GM23338 (cell line): ENCODE measurements around the gene VPS4A. TPM values are rescaled to one million over a fixed set of nuclear protein-coding genes. Genes with fewer than 3 reads are reported as not detected.

Experiments used
- ATAC-seq: fragments of 200-7000 bp; cut with Tn5 transposase; 3 replicates; pipeline ENCODE4 v1.9.1; 2020
- DNase-seq: peaks from one replicate; pipeline ENCODE4 v3.0.0-alpha.2; 2015; ENCODE audit warnings: low spot score
- H2AFZ ChIP-seq: fragments of 200-600 bp; sonication (generic); 2 replicates; pipeline ENCODE4 v1.8.0; 2016; ENCODE audit warnings: antibody characterized with exemption, mild to moderate bottlenecking, moderate library complexity
- H3F3A ChIP-seq: fragments of 200-600 bp; sonication (generic); replicated peaks from 2 replicates; pipeline ENCODE4 v1.8.0; 2017; ENCODE audit warnings: antibody characterized with exemption, mixed run types, low read depth
- H3K27ac ChIP-seq: fragments of 200-600 bp; sonication (generic); 2 replicates; pipeline ENCODE4 v1.6.1; 2016; ENCODE audit warnings: low read depth
- H3K27me3 ChIP-seq: fragments of 200-600 bp; sonication (generic); 2 replicates; pipeline ENCODE4 v1.8.0; 2016; ENCODE audit warnings: mild to moderate bottlenecking, mixed run types, moderate library complexity; ENCODE audit not compliant: insufficient read depth
- H3K36me3 ChIP-seq: fragments of 200-600 bp; sonication (generic); 2 replicates; pipeline ENCODE4 v1.8.0; 2016; ENCODE audit warnings: mild to moderate bottlenecking; ENCODE audit not compliant: insufficient read depth
- H3K4me1 ChIP-seq: fragments of 200-600 bp; sonication (generic); 2 replicates; pipeline ENCODE4 v1.8.0; 2016; ENCODE audit warnings: mild to moderate bottlenecking, moderate library complexity; ENCODE audit not compliant: insufficient read depth
- H3K4me2 ChIP-seq: fragments of 200-600 bp; sonication (generic); 2 replicates; pipeline ENCODE4 v1.7.1; 2017; ENCODE audit warnings: mixed run types
- H3K4me3 ChIP-seq: fragments of 200-600 bp; sonication (generic); 2 replicates; pipeline ENCODE4 v1.6.1; 2016; ENCODE audit warnings: mixed run types
- H3K79me2 ChIP-seq: fragments of 200-600 bp; sonication (generic); replicated peaks from 2 replicates; pipeline ENCODE4 v1.8.0; 2017; ENCODE audit warnings: mild to moderate bottlenecking; ENCODE audit not compliant: insufficient read depth
- H3K9me2 ChIP-seq: fragments of 200-600 bp; sonication (generic); 2 replicates; pipeline ENCODE4 v1.8.0; 2017; ENCODE audit not compliant: insufficient read depth
- H4K20me1 ChIP-seq: fragments of 200-600 bp; sonication (generic); replicated peaks from 2 replicates; pipeline ENCODE4 v1.8.0; 2017; ENCODE audit warnings: mild to moderate bottlenecking; ENCODE audit not compliant: insufficient read depth
- H3K27ac Mint-ChIP-seq: 2 replicates; pipeline ENCODE4 v1.8.0; 2020; ENCODE audit warnings: inconsistent platforms, mild to moderate bottlenecking, moderate library complexity, mixed read lengths
- H3K27me3 Mint-ChIP-seq: 3 replicates; pipeline ENCODE4 v1.8.0; 2022; ENCODE audit warnings: low read depth, mild to moderate bottlenecking, moderate library complexity, mixed read lengths, inconsistent platforms; ENCODE audit not compliant: insufficient read depth, poor library complexity
- H3K36me3 Mint-ChIP-seq: 3 replicates; pipeline ENCODE4 v1.8.0; 2021; ENCODE audit warnings: low read depth, mild to moderate bottlenecking, inconsistent platforms, moderate library complexity, mixed read lengths
- H3K4me1 Mint-ChIP-seq: 3 replicates; pipeline ENCODE4 v1.8.0; 2020; ENCODE audit warnings: mild to moderate bottlenecking, inconsistent platforms, mixed read lengths
- H3K4me3 Mint-ChIP-seq: 3 replicates; pipeline ENCODE4 v1.8.0; 2021; ENCODE audit warnings: moderate library complexity, mild to moderate bottlenecking, inconsistent platforms, mixed read lengths
- H3K9me3 Mint-ChIP-seq: 3 replicates; pipeline ENCODE4 v1.8.0; 2020; ENCODE audit warnings: moderate library complexity, mild to moderate bottlenecking, inconsistent platforms, mixed read lengths
- CREB1 ChIP-seq: fragments of 250-450 bp; sonication (Bioruptor Pico); IDR thresholded peaks from 2 replicates; pipeline ENCODE4 v1.5.0; 2020; ENCODE audit warnings: low read depth, mild to moderate bottlenecking, moderate library complexity
- CTCF ChIP-seq, 2 experiments: fragments of 200-600 bp in 1 of 2; sonication (generic) in 1 of 2; conservative IDR thresholded peaks; 2 replicates each; pipeline versions ENCODE4 v1.5.1 to v1.6.1; 2016 to 2017; ENCODE audit warnings: antibody characterized with exemption in 2 of 2, low read depth in 2 of 2, mild to moderate bottlenecking in 2 of 2, moderate library complexity in 1 of 2
- ETS1 ChIP-seq: IDR thresholded peaks from 2 replicates; pipeline ENCODE4 v1.6.1; 2016; ENCODE audit warnings: antibody characterized with exemption
- EZH2 ChIP-seq: fragments of 200-600 bp; sonication (generic); IDR thresholded peaks from one replicate; pipeline ENCODE4 v1.8.0; 2017; ENCODE audit warnings: antibody characterized with exemption, mild to moderate bottlenecking, low read depth; ENCODE audit not compliant: unreplicated experiment
- EZH2phosphoT487 ChIP-seq: fragments of 200-600 bp; sonication (generic); IDR thresholded peaks from one replicate; pipeline ENCODE4 v1.8.1; 2018; ENCODE audit warnings: antibody characterized with exemption; ENCODE audit not compliant: unreplicated experiment
- JUNB ChIP-seq: IDR thresholded peaks from one replicate; pipeline ENCODE4 v1.6.1; 2016; ENCODE audit warnings: antibody characterized with exemption; ENCODE audit not compliant: unreplicated experiment
- POLR2AphosphoS5 ChIP-seq: IDR thresholded peaks from 2 replicates; pipeline ENCODE4 v1.6.1; 2016; ENCODE audit warnings: antibody characterized with exemption, low read depth
- REST ChIP-seq: IDR thresholded peaks from one replicate; pipeline ENCODE4 v1.6.1; 2018; ENCODE audit warnings: antibody characterized with exemption; ENCODE audit not compliant: unreplicated experiment
- STAT1 ChIP-seq: IDR thresholded peaks from one replicate; pipeline ENCODE4 v1.6.1; 2016; ENCODE audit warnings: antibody characterized with exemption; ENCODE audit not compliant: unreplicated experiment
- ZNF331 ChIP-seq: fragments of 250-450 bp; sonication (Bioruptor Pico); IDR thresholded peaks from 2 replicates; pipeline ENCODE4 v1.5.0; 2020; ENCODE audit warnings: low read depth, mild to moderate bottlenecking, moderate library complexity
- ZNF462 ChIP-seq: fragments of 250-450 bp; sonication (Bioruptor Pico); IDR thresholded peaks from 2 replicates; pipeline ENCODE4 v1.5.0; 2020; ENCODE audit warnings: mild to moderate bottlenecking, moderate library complexity
- polyA plus RNA-seq: library from polyadenylated mRNA; unstranded; fragments of >200 nt; fragmentation: Nextera tagmentation; extraction: Ambion mirVana; gene quantifications from 2 replicates; pipeline ENCODE4 v1.2.1, GENCODE V29; 2016
- total RNA-seq: library from RNA; depleted of rRNA; stranded (reverse); fragments of >200 nt; shearing (Covaris generic); gene quantifications from 2 replicates; pipeline ENCODE4 v1.2.3, GENCODE V29; 2014

VPS4A gene
- total and polyA plus RNA-seq, 2 experiments from 2014 or later, result 29.1 to 32.7 TPM

GRCh38 chr16:69306031-69306430 lies 5.1 kb upstream of the VPS4A start:
- Mint-ChIP-seq H3K36me3 (no peaks in the 10 kb centered on the region; the same call in 2 of the 3 replicates), H3K4me3 (no peak overlapping the region), H3K27ac (no peak overlapping the region), H3K4me1 (no peaks in the 10 kb centered on the region; the same call in 2 of the 3 replicates), H3K27me3 (no peaks in the 10 kb centered on the region), H3K9me3 (no peaks in the 10 kb centered on the region)
- no peak overlapping the region for H2AFZ ChIP-seq
- no peak for TF ChIP-seq CREB1 (CRISPR knock-in tag)
- no peak for TF ChIP-seq CTCF (conservative IDR thresholded peaks at IDR 0.05; ENCODE audit: low read depth in 2 of 2)
- TF ChIP-seq POLR2AphosphoS5, result no peak
- no peak for TF ChIP-seq EZH2
- TF ChIP-seq ZNF331 (CRISPR knock-in tag), result no peak
- no peak for TF ChIP-seq ETS1
- no peak for TF ChIP-seq ZNF462
- TF ChIP-seq STAT1, result no peak
- no peak for TF ChIP-seq REST
- TF ChIP-seq EZH2phosphoT487, result no peak
- TF ChIP-seq JUNB, result no peak
- H4K20me1 ChIP-seq, result no peaks in the 10 kb centered on the region
- no peak overlapping the region for H3K27ac ChIP-seq
- H3K27me3 ChIP-seq, result no peaks in the 10 kb centered on the region
- no peaks in the 10 kb centered on the region for H3K36me3 ChIP-seq
- H3K4me3 ChIP-seq, result no peak overlapping the region
- no peaks in the 10 kb centered on the region for H3K9me2 ChIP-seq
- peaks cover 4% of the 10 kb centered on the region; the same call in 1 of the 2 replicates for H3K4me1 ChIP-seq
- no peaks in the 10 kb centered on the region for H3K79me2 ChIP-seq
- peaks cover 8% of the 10 kb centered on the region; the same call in 1 of the 2 replicates for H3F3A ChIP-seq
- DNase-seq (no peak), ATAC-seq (no peak)
- H3K4me2 ChIP-seq, result no peak overlapping the region
